HEK293 (cell line): ENCODE measurements around the gene OTOS.

ENCODE experiments used
- CTCF ChIA-PET: fragments of 350-600 bp; formaldehyde crosslinking; extraction: SDS; loops from one replicate; lab custom pipeline; 2021; ENCODE audit warnings: antibody characterized with exemption; lab: Yijun Ruan, JAX
- POLR2A ChIA-PET: fragments of 300-600 bp; formaldehyde crosslinking; extraction: SDS; loops from one replicate; lab custom pipeline; 2020; ENCODE audit warnings: antibody characterized with exemption, inconsistent platforms; lab: Yijun Ruan, JAX
- H3K27ac ChIP-seq: fragments of 200-500 bp; sonication (Bioruptor generic); 2 replicates; pipeline ENCODE4 v1.5.1; 2014; ENCODE audit warnings: low read depth, low read length, control low read depth, inconsistent platforms; ENCODE audit errors: extremely low read depth
- H3K36me3 ChIP-seq, 2 experiments: fragments of 200-500 bp in 1 of 2; sonication (Bioruptor generic) in 1 of 2; 1 replicate in 1 of 2; 2 replicates in 1 of 2; pipeline ENCODE4 v1.5.1; 2014 to 2017; ENCODE audit warnings: inconsistent platforms in 2 of 2, low read length in 2 of 2; ENCODE audit not compliant: control insufficient read depth in 2 of 2, insufficient read depth in 1 of 2
- H3K4me1 ChIP-seq: fragments of 200-500 bp; sonication (Bioruptor generic); 2 replicates; pipeline ENCODE4 v1.5.1; 2014; ENCODE audit warnings: mild to moderate bottlenecking, low read length, inconsistent platforms; ENCODE audit not compliant: control insufficient read depth, insufficient read depth
- H3K4me3 ChIP-seq: 2 replicates; pipeline ENCODE4 v1.5.1; 2011; ENCODE audit warnings: low read depth, mild to moderate bottlenecking, control low read depth, low read length, moderate library complexity
- H3K9me3 ChIP-seq: fragments of 200-500 bp; sonication (Bioruptor generic); 2 replicates; pipeline ENCODE4 v1.5.1; 2014; ENCODE audit warnings: low read depth, low read length, inconsistent platforms; ENCODE audit not compliant: control insufficient read depth, insufficient read depth
- MZF1 ChIP-seq: fragments of 450-650 bp; formaldehyde crosslinking; IDR thresholded peaks from 2 replicates; pipeline ENCODE4 v1.5.1; 2017; ENCODE audit warnings: missing biosample characterization, missing genetic modification characterization, borderline replicate concordance
- TRIM28 ChIP-seq: IDR thresholded peaks from 2 replicates; pipeline ENCODE4 v1.6.1; 2011; ENCODE audit warnings: low read length, control low read depth, borderline replicate concordance
- YY2 ChIP-seq: fragments of 450-650 bp; formaldehyde crosslinking; IDR thresholded peaks from 2 replicates; pipeline ENCODE4 v1.5.1; 2016; ENCODE audit warnings: missing biosample characterization, missing genetic modification characterization
- ZNF157 ChIP-seq: fragments of 450-650 bp; formaldehyde crosslinking; IDR thresholded peaks from 2 replicates; pipeline ENCODE4 v1.5.1; 2016; ENCODE audit warnings: missing biosample characterization, missing genetic modification characterization
- ZNF169 ChIP-seq: fragments of 450-650 bp; formaldehyde crosslinking; IDR thresholded peaks from 2 replicates; pipeline ENCODE4 v1.5.1; 2016; ENCODE audit warnings: missing biosample characterization, missing genetic modification characterization
- ZNF174 ChIP-seq: fragments of 450-650 bp; formaldehyde crosslinking; IDR thresholded peaks from 2 replicates; pipeline ENCODE4 v1.5.0; 2017; ENCODE audit warnings: missing biosample characterization, mild to moderate bottlenecking, missing genetic modification characterization
- ZNF624 ChIP-seq: fragments of 450-650 bp; formaldehyde crosslinking; IDR thresholded peaks from 2 replicates; pipeline ENCODE4 v1.5.1; 2017; ENCODE audit warnings: missing biosample characterization, missing genetic modification characterization
- ZNF626 ChIP-seq: fragments of 450-650 bp; sonication (Bioruptor Pico); formaldehyde crosslinking; IDR thresholded peaks from 2 replicates; pipeline ENCODE4 v1.5.1; 2018; ENCODE audit warnings: missing biosample characterization, missing genetic modification characterization, inconsistent platforms
- ZNF837 ChIP-seq: fragments of 450-650 bp; formaldehyde crosslinking; IDR thresholded peaks from 2 replicates; pipeline ENCODE4 v1.5.1; 2016; ENCODE audit warnings: missing biosample characterization, missing genetic modification characterization
- TF ChIP-seq, protein P1 (sequence below): fragments of 450-650 bp; formaldehyde crosslinking; IDR thresholded peaks from 2 replicates; pipeline ENCODE4 v1.5.1; 2016; ENCODE audit warnings: missing biosample characterization, missing genetic modification characterization, low read depth
- TF ChIP-seq, protein P2 (sequence below): fragments of 450-650 bp; IDR thresholded peaks from 2 replicates; pipeline ENCODE4 v1.5.1; 2018; ENCODE audit warnings: missing biosample characterization, mild to moderate bottlenecking, missing genetic modification characterization
- TF ChIP-seq, protein P3 (sequence below): fragments of 450-650 bp; formaldehyde crosslinking; IDR thresholded peaks from 2 replicates; pipeline ENCODE4 v1.5.1; 2016; ENCODE audit warnings: missing biosample characterization, missing genetic modification characterization
- TF ChIP-seq, protein P4 (sequence below): fragments of 450-650 bp; formaldehyde crosslinking; conservative IDR thresholded peaks from 2 replicates; pipeline ENCODE4 v1.5.1; 2016; ENCODE audit warnings: low read depth, missing biosample characterization, missing genetic modification characterization
- TF ChIP-seq, protein P5 (sequence below): fragments of 450-650 bp; formaldehyde crosslinking; IDR thresholded peaks from 2 replicates; pipeline ENCODE4 v1.5.1; 2016; ENCODE audit warnings: missing biosample characterization, missing genetic modification characterization

The OTOS gene

DNA sequence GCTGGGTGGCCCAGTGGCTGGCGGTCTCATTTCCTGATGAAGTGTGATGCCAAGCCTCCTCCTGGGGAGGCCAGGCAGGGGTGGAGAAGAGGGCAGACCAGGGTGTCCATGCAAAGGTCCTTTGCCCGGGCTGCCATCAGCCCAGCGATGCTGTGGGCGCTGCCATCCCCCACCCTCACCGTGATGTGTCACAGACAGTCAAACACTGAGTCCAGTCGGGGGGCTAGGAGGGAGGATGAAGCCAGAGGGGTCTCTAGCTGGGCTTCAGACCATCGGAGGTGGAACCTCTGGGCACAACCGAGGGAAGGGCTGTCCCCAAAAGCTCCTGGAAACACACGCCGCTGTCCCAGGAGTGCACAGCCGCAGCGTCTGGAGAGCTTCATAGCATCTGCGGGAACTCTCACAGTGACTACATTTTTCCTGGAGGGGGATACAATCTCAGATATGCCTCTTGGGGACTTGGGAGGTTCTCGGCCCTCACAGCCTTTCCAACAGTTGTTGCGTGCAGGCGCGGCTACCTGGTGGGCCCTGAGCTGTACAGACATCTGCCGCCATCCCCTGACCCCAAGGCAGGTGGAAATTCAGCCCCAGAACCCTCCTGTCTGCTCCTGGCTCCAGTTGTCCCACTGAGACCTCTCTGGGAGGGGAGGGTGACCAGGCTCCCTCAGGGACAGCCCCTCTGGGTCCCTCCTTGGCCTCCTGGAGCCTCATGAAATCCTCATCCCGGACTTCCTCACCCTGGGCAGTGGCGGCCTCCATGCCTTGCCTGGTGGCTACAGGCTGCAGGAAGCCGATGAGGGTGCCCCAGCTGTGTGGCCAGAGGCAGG lies 26.5 kb upstream of the OTOS start:
- no peaks in the 10 kb centered on the region for H3K9me3 ChIP-seq
- no peak for TF ChIP-seq ZNF837 (tag by site-specific recombination)
- TF ChIP-seq, protein P1, sequence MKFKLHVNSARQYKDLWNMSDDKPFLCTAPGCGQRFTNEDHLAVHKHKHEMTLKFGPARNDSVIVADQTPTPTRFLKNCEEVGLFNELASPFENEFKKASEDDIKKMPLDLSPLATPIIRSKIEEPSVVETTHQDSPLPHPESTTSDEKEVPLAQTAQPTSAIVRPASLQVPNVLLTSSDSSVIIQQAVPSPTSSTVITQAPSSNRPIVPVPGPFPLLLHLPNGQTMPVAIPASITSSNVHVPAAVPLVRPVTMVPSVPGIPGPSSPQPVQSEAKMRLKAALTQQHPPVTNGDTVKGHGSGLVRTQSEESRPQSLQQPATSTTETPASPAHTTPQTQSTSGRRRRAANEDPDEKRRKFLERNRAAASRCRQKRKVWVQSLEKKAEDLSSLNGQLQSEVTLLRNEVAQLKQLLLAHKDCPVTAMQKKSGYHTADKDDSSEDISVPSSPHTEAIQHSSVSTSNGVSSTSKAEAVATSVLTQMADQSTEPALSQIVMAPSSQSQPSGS (tag by site-specific recombination), result no peak
- TF ChIP-seq, protein P2, sequence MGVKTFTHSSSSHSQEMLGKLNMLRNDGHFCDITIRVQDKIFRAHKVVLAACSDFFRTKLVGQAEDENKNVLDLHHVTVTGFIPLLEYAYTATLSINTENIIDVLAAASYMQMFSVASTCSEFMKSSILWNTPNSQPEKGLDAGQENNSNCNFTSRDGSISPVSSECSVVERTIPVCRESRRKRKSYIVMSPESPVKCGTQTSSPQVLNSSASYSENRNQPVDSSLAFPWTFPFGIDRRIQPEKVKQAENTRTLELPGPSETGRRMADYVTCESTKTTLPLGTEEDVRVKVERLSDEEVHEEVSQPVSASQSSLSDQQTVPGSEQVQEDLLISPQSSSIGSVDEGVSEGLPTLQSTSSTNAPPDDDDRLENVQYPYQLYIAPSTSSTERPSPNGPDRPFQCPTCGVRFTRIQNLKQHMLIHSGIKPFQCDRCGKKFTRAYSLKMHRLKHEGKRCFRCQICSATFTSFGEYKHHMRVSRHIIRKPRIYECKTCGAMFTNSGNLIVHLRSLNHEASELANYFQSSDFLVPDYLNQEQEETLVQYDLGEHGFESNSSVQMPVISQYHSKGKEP (tag by site-specific recombination), result no peak
- no peak for TF ChIP-seq ZNF624
- TF ChIP-seq ZNF174 (tag by site-specific recombination), result no peak
- no peak for TF ChIP-seq MZF1 (tag by site-specific recombination)
- ChIA-PET CTCF (no interaction called here), POLR2A (no interaction called here)
- H3K27ac ChIP-seq, result no peak overlapping the region
- no peak overlapping the region for H3K4me3 ChIP-seq
- no peaks in the 10 kb centered on the region for H3K36me3 ChIP-seq
- H3K4me1 ChIP-seq, result peaks cover 5% of the 10 kb centered on the region

DNA sequence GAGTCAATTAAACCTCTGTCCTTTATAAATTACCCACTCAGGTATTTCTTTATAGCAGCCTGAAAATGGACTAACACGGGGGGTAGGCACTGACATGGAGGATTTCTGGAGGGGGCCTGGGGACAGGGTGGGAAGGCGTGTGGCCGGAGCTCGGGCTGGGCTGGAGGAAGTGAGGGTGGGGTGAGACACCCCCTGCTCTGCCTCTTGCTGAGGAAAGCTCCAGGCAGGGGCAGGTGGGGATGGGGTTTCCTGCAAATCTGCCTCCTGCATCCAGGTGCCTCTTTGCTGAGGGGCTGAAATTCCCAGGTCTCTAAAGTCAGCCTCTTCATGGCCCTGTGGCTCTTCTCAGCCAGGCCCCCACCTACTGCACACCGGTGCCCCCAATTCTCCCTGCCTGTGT lies 25.7 kb upstream of the OTOS start:
- H3K27ac ChIP-seq, result no peak overlapping the region
- no peaks in the 10 kb centered on the region for H3K9me3 ChIP-seq
- CTCF ChIA-PET, result no interaction called here
- no peak overlapping the region for H3K4me3 ChIP-seq
- no peak for TF ChIP-seq ZNF169 (tag by site-specific recombination)
- TF ChIP-seq ZNF626 (tag by site-specific recombination), result no peak
- TF ChIP-seq ZNF157 (tag by site-specific recombination), result no peak
- TF ChIP-seq, protein P3, sequence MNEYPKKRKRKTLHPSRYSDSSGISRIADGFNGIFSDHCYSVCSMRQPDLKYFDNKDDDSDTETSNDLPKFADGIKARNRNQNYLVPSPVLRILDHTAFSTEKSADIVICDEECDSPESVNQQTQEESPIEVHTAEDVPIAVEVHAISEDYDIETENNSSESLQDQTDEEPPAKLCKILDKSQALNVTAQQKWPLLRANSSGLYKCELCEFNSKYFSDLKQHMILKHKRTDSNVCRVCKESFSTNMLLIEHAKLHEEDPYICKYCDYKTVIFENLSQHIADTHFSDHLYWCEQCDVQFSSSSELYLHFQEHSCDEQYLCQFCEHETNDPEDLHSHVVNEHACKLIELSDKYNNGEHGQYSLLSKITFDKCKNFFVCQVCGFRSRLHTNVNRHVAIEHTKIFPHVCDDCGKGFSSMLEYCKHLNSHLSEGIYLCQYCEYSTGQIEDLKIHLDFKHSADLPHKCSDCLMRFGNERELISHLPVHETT (tag by site-specific recombination), result no peak
- no peak for TF ChIP-seq TRIM28
- TF ChIP-seq, protein P4, sequence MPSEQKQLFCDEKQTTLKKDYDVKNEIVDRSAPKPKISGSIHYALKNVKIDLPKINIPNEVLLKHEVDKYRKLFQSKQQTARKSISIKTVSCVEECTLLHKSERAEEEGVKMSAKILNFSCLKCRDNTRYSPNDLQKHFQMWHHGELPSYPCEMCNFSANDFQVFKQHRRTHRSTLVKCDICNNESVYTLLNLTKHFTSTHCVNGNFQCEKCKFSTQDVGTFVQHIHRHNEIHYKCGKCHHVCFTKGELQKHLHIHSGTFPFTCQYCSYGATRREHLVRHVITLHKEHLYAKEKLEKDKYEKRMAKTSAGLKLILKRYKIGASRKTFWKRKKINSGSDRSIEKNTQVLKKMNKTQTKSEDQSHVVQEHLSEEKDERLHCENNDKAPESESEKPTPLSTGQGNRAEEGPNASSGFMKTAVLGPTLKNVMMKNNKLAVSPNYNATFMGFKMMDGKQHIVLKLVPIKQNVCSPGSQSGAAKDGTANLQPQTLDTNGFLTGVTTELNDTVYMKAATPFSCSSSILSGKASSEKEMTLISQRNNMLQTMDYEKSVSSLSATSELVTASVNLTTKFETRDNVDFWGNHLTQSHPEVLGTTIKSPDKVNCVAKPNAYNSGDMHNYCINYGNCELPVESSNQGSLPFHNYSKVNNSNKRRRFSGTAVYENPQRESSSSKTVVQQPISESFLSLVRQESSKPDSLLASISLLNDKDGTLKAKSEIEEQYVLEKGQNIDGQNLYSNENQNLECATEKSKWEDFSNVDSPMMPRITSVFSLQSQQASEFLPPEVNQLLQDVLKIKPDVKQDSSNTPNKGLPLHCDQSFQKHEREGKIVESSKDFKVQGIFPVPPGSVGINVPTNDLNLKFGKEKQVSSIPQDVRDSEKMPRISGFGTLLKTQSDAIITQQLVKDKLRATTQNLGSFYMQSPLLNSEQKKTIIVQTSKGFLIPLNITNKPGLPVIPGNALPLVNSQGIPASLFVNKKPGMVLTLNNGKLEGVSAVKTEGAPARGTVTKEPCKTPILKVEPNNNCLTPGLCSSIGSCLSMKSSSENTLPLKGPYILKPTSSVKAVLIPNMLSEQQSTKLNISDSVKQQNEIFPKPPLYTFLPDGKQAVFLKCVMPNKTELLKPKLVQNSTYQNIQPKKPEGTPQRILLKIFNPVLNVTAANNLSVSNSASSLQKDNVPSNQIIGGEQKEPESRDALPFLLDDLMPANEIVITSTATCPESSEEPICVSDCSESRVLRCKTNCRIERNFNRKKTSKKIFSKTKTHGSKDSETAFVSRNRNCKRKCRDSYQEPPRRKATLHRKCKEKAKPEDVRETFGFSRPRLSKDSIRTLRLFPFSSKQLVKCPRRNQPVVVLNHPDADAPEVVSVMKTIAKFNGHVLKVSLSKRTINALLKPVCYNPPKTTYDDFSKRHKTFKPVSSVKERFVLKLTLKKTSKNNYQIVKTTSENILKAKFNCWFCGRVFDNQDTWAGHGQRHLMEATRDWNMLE (tag by site-specific recombination), result no peak
- TF ChIP-seq, protein P5, sequence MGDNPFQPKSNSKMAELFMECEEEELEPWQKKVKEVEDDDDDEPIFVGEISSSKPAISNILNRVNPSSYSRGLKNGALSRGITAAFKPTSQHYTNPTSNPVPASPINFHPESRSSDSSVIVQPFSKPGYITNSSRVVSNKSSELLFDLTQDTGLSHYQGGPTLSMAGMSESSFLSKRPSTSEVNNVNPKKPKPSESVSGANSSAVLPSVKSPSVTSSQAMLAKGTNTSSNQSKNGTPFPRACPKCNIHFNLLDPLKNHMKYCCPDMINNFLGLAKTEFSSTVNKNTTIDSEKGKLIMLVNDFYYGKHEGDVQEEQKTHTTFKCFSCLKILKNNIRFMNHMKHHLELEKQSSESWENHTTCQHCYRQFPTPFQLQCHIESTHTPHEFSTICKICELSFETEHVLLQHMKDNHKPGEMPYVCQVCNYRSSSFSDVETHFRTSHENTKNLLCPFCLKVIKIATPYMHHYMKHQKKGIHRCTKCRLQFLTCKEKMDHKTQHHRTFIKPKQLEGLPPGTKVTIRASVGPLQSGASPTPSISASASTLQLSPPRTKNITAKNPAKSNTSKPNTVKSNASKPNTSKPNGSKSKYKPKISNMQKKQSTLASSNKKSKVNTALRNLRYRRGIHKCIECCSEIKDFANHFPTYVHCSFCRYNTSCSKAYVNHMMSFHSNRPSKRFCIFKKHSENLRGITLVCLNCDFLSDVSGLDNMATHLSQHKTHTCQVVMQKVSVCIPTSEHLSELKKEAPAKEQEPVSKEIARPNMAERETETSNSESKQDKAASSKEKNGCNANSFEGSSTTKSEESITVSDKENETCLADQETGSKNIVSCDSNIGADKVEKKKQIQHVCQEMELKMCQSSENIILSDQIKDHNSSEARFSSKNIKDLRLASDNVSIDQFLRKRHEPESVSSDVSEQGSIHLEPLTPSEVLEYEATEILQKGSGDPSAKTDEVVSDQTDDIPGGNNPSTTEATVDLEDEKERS (tag by site-specific recombination), result no peak
- no peak for TF ChIP-seq YY2 (tag by site-specific recombination)
- H3K36me3 ChIP-seq, result no peaks in the 10 kb centered on the region
- POLR2A ChIA-PET, result no interaction called here
- H3K4me1 ChIP-seq, result peaks cover 5% of the 10 kb centered on the region
